Retina (tissue), 1 donor: ENCODE measurements around the gene SECISBP2L.
"Not testable (repeated sequence)": the region's sequence is repeated elsewhere in the genome, so short reads cannot be mapped to it uniquely, and the experiment has no call there.

Source experiments
- DNase-seq: peaks from one replicate; pipeline ENCODE4 v3.0.0-alpha.2; 2016

SECISBP2L gene, protein sequence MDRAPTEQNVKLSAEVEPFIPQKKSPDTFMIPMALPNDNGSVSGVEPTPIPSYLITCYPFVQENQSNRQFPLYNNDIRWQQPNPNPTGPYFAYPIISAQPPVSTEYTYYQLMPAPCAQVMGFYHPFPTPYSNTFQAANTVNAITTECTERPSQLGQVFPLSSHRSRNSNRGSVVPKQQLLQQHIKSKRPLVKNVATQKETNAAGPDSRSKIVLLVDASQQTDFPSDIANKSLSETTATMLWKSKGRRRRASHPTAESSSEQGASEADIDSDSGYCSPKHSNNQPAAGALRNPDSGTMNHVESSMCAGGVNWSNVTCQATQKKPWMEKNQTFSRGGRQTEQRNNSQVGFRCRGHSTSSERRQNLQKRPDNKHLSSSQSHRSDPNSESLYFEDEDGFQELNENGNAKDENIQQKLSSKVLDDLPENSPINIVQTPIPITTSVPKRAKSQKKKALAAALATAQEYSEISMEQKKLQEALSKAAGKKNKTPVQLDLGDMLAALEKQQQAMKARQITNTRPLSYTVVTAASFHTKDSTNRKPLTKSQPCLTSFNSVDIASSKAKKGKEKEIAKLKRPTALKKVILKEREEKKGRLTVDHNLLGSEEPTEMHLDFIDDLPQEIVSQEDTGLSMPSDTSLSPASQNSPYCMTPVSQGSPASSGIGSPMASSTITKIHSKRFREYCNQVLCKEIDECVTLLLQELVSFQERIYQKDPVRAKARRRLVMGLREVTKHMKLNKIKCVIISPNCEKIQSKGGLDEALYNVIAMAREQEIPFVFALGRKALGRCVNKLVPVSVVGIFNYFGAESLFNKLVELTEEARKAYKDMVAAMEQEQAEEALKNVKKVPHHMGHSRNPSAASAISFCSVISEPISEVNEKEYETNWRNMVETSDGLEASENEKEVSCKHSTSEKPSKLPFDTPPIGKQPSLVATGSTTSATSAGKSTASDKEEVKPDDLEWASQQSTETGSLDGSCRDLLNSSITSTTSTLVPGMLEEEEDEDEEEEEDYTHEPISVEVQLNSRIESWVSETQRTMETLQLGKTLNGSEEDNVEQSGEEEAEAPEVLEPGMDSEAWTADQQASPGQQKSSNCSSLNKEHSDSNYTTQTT

DNA sequence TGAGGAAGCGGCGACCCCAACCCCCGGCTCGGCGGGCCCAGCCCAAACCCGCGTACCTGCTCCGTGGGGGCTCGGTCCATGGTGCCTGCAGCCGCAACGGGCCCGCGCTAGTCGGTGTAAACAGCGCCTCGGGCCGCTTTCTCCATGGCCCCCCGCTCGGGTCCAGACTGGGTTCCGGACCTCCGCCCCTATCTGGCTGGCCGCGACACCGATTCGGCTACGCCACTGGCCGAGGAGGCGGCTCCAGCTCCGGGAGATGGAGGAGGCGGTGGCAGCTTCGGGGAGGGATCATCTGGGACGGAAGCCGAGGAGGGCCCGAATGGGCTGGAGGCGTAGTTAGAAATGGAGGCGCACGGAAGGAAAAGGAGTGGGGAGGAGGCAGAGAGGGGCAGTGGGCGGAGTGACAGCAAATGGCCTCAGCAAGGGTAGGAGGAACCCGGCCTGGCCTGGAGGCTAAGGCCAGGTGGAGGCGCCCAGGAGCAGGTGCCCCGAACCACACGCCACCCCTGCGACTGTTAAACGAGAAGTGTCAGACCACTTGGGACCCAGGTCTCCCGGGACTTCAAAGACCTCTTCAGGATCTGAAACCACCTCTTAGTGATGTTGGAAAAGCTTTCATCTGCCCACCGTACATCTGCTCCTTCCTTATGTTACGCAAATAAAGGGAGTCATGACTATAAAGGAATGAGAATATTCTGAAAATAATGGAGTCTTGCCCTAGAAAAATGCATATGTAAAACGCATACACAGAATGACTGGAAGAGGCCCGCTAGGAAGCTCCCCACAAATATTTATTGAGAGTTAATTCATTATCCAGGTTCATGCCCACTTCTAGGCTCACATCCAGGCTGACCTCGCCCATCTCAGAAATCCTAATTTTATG is at the start of gene SECISBP2L:
SECISBP2L (minus strand) TSS at position 227 of the 883 bp plus-strand sequence; CDS start at position 80, 147 bp downstream.
- DNase-seq = peak; percentile 98

DNA sequence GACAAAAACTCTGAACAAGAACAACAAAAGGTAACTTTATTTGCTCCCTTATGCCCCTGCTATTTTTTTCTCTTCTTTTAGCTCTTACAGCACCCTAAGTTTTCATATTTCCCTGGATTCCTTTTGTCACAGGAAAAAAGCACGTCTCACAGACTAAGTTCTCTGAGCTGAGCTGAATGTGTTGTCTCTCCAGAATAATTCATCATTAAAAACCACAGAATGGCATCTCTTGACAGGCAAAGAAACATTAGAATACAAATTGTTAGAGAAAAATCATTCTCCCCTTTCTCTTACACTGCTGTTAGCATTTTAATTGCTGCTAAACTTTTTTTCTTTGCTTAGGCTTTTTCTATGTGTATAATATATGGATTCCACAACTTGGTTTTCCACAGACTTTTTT is 48.7 kb upstream of the SECISBP2L start:
- DNase-seq = no peak

DNA sequence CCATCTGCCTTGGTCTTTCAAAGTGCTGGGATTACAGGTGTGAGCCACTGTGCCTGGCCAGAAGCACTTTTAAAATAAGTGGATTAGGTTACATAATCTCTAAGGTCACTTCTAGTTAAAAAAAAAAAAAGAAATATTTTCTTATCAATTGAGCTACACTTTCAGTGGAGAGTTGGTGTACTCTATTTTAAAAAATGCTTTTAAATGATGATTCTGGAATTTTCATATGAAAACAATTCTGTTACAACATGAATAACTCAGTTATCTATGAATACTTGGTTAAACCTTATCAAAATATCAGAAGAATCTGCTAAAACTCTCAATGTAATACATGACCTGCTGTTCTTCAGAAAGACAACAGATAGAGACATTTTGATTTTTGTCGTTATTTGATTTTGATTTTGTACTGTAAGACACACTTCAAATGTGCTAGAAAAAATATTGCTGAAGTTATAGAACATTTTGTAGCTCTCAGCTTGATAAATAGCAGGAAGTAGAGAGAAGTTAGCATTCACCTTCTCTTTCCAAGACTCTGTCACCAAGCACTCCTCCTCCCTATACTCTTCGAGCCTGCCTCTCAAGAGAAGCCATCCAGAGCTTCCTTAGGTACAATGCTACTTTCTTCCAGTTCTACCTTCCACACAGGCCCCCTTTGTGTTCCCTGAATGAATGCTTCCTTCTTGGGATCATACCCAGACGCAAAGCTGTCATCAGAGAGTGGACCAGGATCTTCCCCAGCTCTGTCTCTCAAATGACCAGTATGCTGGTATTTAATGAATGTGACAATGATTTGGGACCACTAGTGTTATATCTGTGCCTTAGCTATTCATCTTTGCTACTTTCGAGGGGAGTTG is 47.2 kb upstream of the SECISBP2L start:
- DNase-seq = no peak

DNA sequence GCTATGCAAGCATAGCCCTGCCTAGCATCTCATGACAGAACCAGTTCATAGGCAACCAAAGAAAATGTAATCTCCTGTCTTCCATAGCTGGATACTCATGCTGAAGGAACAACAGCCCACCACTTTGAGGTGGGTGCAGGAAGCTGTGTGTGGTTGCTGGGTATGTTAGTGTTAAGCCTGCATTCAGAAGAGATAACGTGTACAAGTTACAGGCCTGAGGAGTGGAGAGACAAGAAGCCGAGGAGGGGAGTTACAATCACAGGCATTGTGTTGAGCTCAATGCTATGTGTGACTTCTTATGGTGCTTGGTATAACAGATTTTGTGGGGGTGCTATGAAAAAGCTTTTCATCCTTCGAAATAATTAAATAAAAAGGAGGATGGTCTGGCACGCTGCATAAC is 42.8 kb upstream of the SECISBP2L start:
- DNase-seq = no peak

DNA sequence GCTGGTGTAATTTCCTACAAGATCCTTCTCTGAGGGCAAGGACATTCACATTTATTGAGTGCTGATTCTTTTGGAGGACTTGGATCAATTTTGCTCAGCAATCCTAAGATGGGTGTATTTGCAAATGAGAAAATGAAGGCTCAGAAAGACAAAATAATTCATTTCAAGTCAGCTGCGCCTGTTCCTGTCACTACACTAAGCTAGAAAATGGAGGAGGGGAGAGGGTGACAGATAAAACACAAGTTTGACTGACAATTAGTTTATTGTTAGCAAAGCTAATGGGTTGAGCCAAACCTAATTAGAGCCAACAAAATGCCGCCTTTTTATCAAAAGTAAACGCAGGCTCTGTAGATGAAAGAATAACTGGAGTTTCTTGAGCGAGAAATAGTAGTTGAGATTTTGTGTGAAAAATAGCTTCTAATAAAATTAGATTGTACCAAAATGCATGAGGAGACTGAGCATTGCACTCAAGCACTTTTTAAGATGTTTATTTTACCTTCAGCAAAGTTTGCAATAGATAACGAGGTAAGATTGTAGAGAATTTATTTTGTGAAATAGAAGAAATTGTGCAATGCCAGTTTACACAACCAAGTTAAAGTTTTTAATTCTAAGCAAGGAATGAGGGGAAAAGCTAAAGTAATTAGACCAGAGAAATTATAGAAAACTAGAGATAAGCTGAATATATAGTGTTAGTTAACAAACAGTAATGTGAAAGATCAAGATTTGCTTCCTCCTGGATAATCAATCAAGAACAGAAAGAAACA is 39.6 kb upstream of the SECISBP2L start:
- no peak for DNase-seq

DNA sequence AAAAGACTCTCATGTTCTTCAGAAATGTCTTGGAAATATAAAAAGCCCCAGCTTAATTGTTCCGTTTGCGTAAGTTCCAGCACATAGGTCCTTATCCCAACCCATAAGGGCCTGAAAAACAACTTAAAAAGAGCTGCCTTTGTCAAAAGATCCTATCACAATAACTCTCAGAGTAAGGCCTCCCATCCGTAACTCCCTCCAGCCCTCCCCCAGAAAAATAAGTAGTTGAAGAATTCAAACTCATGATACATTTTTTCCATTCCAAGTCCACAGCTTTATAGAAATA is 38.0 kb upstream of the SECISBP2L start:
- no peak for DNase-seq

DNA sequence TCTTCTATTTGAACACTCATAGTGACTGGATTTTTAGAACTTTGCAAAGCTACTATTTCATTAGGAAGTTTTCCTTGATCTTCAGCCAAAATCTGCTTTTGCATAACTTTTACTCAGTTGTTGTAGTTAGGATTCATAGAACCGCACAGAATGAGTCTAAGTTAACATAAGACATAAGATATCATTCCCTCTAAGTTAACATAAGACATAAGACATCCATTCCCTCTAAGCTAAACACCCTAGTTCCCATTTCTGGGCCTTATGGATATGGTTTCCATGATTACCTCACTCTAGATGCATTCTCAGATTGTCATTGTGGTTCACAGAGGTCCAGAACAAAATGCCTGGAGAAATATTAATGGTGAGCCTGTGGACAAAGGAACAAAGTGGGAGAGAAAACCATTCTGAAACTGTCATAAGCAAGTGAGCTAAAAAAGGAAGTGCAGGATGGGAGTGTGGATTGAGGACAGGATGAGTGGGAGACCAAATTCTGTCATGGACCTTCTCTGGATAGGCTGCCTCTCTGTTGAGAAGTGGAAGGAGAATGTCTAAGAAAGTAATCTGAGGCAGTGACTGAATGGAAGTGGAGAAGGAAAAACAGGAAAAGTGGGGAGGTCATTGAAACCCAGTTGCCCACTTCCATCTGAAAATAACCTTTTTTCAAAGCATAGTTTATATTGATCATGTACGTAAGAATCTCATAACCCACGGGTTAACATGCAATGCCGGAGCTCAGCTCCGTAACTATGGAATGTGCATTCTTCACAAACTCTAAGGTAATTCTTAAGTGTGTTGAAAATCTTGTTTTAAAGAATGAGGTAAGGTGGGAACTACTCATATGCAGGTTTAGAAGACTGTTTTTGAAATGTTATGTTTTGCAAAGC is 37.4 kb upstream of the SECISBP2L start:
- DNase-seq = no peak

DNA sequence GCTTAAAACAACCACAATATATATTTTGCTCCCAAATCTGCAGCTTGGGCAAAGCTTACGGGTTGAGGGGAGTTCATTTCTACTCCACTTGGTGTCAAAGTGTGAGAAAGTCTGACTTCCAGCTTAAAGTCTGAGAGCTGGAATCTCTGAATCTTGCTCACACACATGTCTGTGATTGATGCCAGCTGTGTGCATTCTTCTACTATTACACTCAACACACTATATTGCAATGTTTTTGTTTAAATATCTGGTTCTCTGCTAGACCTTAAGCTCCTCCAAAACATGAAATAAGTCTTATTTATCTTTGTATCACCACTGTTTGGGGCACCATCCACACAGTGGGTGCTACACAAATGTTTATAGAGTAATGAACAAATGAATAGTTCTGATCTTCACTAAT is 36.7 kb upstream of the SECISBP2L start:
- no peak for DNase-seq

DNA sequence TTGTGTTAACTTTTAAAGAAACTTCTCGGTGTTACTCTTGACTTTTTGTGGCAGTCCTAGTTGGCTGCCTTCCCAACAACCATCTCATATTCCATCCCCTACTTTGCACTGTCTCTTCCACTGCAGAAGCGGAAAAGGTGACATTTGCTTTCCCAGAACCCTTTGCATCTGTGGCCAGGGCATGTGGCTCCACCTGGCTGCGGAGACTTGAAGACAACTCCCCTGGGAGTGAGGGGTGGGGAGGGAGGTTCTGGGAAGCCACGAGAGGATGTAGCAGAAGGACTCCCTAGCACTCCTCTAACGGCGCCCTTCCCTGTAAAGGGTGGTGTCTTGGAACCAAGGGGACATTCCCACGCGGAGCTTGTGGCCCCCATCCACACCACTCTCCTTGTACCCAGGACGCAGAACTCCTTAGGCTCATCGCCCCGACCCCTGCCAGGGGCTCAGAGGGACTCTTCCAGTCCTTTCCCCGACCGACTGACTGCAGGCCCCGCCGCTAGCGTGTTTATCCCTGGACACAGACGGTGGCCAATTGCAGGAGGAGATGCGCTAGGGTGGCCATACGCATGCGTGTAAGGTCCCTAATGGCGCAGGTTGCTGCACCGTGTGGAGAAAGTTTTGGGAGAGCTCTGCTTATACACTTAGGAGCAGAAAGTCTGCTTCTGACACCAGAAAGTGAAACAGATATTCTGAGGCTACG is 33.2 kb upstream of the SECISBP2L start:
- no peak for DNase-seq

DNA sequence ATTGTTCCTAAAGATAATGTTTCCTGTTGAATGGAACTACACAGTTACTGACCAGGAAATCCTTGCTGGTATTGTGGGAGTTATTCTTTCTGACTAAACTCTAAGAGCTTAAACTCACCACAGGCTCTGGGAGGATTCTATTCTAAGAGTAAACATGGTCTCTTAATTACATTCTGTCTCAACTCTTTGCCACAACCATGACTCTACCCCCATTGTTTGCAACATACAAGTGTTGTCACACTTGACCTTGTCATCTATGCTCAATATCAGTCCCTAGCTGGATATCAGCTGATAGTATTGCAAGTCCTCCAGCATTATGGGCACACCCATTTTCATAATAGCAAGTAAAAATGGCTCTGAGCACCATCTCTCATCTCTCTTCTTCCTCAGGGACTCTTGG is 29.6 kb upstream of the SECISBP2L start:
- DNase-seq = no peak

DNA sequence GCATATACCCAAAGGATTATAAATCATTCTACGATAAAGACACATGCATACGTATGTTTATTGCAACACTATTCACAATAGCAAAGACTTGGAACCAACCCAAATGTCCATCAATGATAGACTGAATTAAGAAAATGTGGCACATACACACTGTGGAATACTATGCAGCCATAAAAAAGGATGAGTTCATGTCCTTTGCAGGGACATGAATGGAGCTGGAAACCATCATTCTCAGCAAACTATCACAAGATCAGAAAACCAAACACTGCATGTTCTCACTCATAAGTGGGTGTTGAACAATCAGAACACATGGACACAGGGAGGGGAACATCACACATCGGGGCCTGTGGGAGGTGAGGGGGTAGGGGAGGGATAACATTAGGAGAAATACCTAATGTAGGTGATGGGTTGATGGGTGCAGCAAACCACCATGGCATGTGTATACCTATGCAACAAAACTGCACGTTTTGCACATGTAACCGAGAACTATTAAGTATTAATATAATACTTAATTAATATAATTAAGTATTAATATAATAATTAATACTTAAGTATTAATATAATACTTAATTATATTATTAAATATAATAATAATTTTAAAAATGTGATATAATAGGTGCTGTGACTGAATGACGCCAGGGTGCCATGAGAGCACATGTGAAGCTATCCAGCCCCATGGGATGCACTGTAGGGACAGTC is 28.5 kb upstream of the SECISBP2L start:
- DNase-seq = not testable (repeated sequence)

DNA sequence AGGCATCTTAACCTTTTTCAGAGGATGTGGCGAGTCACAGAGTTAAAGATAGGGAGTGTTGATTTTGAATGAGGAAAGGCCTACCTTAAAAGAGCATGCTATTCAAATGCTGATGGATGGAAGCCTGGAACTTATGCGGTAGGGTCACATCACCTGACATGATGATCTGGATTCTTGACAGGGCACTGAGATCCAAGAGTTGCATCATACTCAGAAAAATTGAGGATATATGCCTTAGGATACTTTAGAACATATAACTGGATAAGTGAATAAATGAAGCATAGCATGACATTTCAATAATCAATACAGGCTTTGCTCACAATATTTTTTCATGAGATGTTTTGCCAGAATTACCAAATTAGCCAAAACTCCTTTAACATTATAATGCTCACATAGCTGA is 20.1 kb upstream of the SECISBP2L start:
- no peak for DNase-seq

DNA sequence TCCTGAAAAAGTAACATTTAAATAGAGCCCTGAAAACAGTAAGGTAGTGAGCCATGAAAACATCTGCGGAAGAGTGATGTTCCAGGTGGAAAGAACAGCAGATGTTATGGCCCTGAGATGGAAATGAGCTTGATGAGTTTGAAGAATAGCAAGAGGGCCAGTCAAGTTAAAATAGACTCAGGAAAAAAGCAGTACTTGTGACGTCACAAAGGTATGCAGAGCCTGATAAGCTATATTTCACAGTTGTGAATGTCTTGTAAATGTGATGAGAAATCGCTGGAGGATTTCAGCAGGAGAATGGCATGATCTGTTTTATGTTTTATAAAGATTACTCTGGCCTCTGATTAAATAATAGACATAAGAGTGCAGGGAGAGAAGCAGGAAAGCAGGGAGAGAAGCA is 18.6 kb upstream of the SECISBP2L start:
- no peak for DNase-seq

DNA sequence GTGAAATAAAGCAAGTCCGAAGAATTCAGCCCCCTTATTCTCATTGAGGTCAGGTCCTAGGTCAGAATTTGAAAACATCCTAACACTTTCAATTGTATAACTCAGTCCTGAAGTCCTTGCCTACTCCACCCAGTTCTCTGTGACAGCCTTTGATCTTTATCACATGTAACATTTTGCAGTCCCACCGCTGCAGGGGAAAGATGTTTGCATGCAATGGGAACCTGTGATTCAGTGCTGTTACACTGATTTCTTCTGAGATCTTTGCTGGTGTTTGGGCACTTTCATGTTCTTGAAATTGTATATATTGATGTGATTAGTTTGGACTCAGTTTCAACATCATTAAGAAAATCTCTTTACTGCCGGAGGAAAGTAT is 18.0 kb upstream of the SECISBP2L start:
- no peak for DNase-seq

DNA sequence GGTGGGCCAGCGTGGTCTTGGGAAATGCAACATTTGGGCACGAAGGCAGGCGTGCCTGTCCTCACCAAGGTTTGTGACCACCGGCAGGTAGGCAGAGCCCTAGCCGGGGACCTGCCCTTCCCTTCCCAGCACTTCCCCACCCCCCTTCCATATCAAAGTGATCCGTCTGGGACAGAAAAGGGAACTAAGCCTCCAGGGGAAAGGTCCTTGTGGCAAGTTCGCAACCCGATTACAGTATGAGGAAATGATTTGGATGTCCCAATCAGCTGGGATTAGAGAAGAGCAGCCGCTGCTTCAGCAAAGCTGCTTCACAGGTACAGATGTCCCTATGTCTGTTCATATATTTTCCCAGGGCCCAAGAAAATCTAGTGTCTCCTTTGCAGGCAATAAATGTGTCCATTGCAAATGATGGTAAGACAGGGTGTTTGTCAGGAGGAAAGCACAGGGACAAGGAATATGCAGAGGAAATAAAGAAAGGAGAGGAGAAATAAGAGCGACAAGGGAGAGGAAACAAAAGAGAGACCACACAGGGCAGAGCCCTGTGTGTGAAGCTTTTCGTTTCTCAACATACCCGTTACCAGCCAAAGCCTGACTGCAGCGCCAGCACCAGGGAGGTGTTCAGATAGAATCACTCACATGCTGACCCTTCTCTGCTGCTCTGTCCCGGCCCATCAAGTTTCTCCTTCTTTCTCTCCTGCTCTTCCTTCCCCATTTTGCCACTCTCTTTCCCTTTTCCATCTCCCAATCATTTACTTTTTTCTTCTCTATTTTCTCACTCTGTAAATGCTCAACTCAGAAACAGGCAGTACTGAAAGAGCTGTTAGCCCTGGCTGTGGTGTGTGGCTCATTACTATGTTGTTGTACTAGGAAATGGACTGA is 17.4 kb upstream of the SECISBP2L start:
- no peak for DNase-seq

DNA sequence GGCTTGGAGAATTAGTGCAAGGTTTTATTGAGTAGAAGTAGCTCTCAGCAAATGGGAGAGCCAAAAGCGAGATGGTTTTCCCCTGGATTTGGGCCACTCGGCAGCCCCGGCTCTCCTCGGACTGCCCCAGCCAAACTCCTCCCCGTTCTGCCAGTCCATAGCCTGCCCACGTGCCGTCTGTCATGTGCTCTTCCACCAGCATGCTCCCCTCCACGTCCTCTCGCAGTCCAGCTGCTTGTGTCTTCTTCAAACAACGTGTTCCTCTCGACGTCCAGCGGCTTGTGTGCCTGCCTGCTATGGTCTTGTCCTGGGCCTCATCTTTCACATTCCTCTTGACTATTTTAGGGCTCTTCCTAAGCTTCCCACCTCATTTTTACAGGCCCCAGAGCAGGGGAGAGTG is 16.7 kb upstream of the SECISBP2L start:
- DNase-seq = no peak

DNA sequence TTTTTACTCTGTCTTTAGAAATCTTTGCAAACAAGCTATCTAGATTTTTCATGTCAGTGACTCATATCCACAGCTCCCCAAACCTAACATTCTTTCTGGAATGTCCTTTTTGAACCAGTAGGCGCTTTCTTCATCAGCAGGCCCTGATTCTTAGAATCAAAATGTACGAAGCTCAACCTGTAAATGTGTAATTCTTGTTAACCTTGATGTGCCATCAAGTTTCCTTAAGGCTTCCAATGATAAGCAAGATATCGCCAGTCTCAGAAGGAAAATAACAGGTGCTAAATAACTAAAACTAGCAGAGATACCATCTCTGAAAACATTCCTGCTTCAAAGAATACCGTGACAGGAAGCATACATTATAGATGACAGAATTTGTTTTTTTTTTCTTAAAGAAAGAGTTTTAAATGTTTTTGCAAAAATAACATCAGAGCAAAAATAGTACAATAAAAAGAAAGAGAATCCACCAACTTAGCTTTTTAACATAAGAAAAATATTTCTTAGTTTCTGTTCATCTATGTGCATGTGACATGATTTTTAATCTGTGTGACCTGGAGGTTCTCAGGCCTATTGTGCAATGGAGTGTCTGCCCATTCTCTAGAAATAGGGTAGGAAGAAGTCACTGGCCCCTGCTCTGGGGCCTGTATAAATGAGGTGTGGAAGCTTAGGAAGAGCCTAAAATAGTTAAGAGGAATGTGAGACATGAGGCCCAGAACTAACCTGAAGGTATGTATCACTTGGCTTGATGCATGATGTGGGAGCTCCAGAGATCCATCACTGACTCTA is 14.7 kb upstream of the SECISBP2L start:
- no peak for DNase-seq
